Thyroid gland (tissue), 4 donors: ENCODE results near the gene ARID3C.

Experiments
- CTCF ChIP-seq, 6 experiments: fragments of 200-600 bp in 3 of 6; fragments of 450-650 bp in 3 of 6; sonication (generic) in 3 of 6; IDR thresholded peaks; one replicate each; pipeline ENCODE4 v1.5.1; 2016 to 2019; ENCODE audit warnings: antibody characterized with exemption in 6 of 6, mild to moderate bottlenecking in 2 of 6, inconsistent platforms in 1 of 6, moderate library complexity in 1 of 6
- POLR2A ChIP-seq, 2 donors: fragments of 450-650 bp; IDR thresholded peaks; one replicate each; pipeline ENCODE4 v1.6.1; 2017; ENCODE audit warnings: antibody characterized with exemption in 2 of 2, mild to moderate bottlenecking in 2 of 2, moderate library complexity in 1 of 2

GRCh38 chr9:34638138-34638445 lies 9.2 kb upstream of the ARID3C start:
- no peak for TF ChIP-seq POLR2A (IDR thresholded peaks at IDR 0.05)
- TF ChIP-seq CTCF (IDR thresholded peaks at IDR 0.05): no peak
